Measurements from ENCODE around the gene POLR2E.

GRCh38 chr19:1086613-1087012 lies 8.6 kb downstream of the POLR2E start:
- no peak for TF ChIP-seq CTCF (IDR thresholded peaks at IDR 0.05)
- no peak for TF ChIP-seq EP300 (IDR thresholded peaks at IDR 0.05)
- no peak for TF ChIP-seq POLR2A (IDR thresholded peaks at IDR 0.05)
